GM23248 (cell line): ENCODE data around the gene DPYSL5. TPM values are rescaled to one million over a fixed set of nuclear protein-coding genes. Genes with fewer than 3 reads are reported as not detected.
"Not testable (repeated sequence)": the region's sequence is repeated elsewhere in the genome, so short reads cannot be mapped to it uniquely, and the experiment has no call there.

Source experiments
- DNase-seq: peaks from one replicate; pipeline ENCODE4 v3.0.0-alpha.2; 2015
- H2AFZ ChIP-seq: fragments of 200-600 bp; sonication (generic); 2 replicates; pipeline ENCODE4 v1.6.1; 2016; ENCODE audit warnings: antibody characterized with exemption
- H3F3A ChIP-seq: fragments of 200-600 bp; sonication (generic); 2 replicates; pipeline ENCODE4 v1.6.1; 2016; ENCODE audit warnings: mild to moderate bottlenecking, antibody characterized with exemption, mixed run types; ENCODE audit not compliant: insufficient read depth
- H3K27ac ChIP-seq: fragments of 200-600 bp; sonication (generic); 2 replicates; pipeline ENCODE4 v1.5.1; 2016; ENCODE audit warnings: mild to moderate bottlenecking
- H3K27me3 ChIP-seq: fragments of 200-600 bp; sonication (generic); replicated peaks from 2 replicates; pipeline ENCODE4 v1.6.1; 2016; ENCODE audit warnings: mild to moderate bottlenecking; ENCODE audit not compliant: insufficient read depth
- H3K36me3 ChIP-seq: fragments of 200-600 bp; sonication (generic); 2 replicates; pipeline ENCODE4 v1.6.1; 2016; ENCODE audit warnings: low read depth, mild to moderate bottlenecking
- H3K4me1 ChIP-seq: fragments of 200-600 bp; sonication (generic); 2 replicates; pipeline ENCODE4 v1.6.1; 2016; ENCODE audit warnings: mild to moderate bottlenecking; ENCODE audit not compliant: insufficient read depth
- H3K4me2 ChIP-seq: fragments of 200-600 bp; sonication (generic); one replicate; pipeline ENCODE4 v1.6.1; 2016; ENCODE audit warnings: mild to moderate bottlenecking; ENCODE audit not compliant: unreplicated experiment
- H3K4me3 ChIP-seq: fragments of 200-600 bp; sonication (generic); 2 replicates; pipeline ENCODE4 v1.5.1; 2016; ENCODE audit warnings: mild to moderate bottlenecking
- H3K79me2 ChIP-seq: fragments of 200-600 bp; sonication (generic); 2 replicates; pipeline ENCODE4 v1.6.1; 2016; ENCODE audit warnings: mild to moderate bottlenecking; ENCODE audit not compliant: insufficient read depth
- H3K9ac ChIP-seq: fragments of 200-600 bp; sonication (generic); 2 replicates; pipeline ENCODE4 v1.6.1; 2016; ENCODE audit warnings: mild to moderate bottlenecking
- H3K9me2 ChIP-seq: fragments of 200-600 bp; sonication (generic); 2 replicates; pipeline ENCODE4 v1.6.1; 2016; ENCODE audit warnings: mixed run types, mild to moderate bottlenecking, moderate library complexity; ENCODE audit not compliant: insufficient read depth
- H3K9me3 ChIP-seq: fragments of 200-600 bp; sonication (generic); one replicate; pipeline ENCODE4 v1.6.1; 2017; ENCODE audit warnings: low read depth
- H4K20me1 ChIP-seq: fragments of 200-600 bp; sonication (generic); 2 replicates; pipeline ENCODE4 v1.6.0; 2016; ENCODE audit not compliant: insufficient read depth
- EZH2 ChIP-seq: fragments of 200-600 bp; sonication (generic); IDR thresholded peaks from 2 replicates; pipeline ENCODE4 v1.6.1; 2018; ENCODE audit warnings: antibody characterized with exemption, mild to moderate bottlenecking; ENCODE audit not compliant: insufficient read depth, poor library complexity, severe bottlenecking
- EZH2phosphoT487 ChIP-seq: fragments of 200-600 bp; sonication (generic); IDR thresholded peaks from 2 replicates; pipeline ENCODE4 v1.6.1; 2018; ENCODE audit warnings: antibody characterized with exemption, moderate library complexity, mild to moderate bottlenecking, low read depth; ENCODE audit not compliant: insufficient read depth
- WGBS, 2 experiments: methylation state at CpG; one replicate each; pipeline ENCODE4 v1.1.6; 2015 to 2017; ENCODE audit warnings: low lambda C conversion rate in 2 of 2, low coverage in 1 of 2; ENCODE audit errors: missing lambda C conversion rate in 2 of 2; 5-methylcytosine and 5-hydroxymethylcytosine counted together
- in situ Hi-C: fragments of 300-500 bp; cut with MboI; formaldehyde crosslinking; loops from 2 replicates; pipeline ENCODE4 v1.15.0; 2020
- polyA plus RNA-seq: library from polyadenylated mRNA; unstranded; fragments of >200 nt; fragmentation: Nextera tagmentation; extraction: Ambion mirVana; gene quantifications from 2 replicates; pipeline ENCODE4 v1.2.1, GENCODE V29; 2016
- total RNA-seq: library from RNA; depleted of rRNA; stranded (reverse); fragments of >200 nt; shearing (Covaris generic); gene quantifications from 2 replicates; pipeline ENCODE4 v1.2.3, GENCODE V29; 2014

Gene DPYSL5
- total and polyA plus RNA-seq, 2 experiments from 2014 or later: not detected

GRCh38 chr2:26876260-26876659, 28.3 kb downstream of the DPYSL5 start:
- in situ Hi-C loops: no loop called here
- no peak for DNase-seq

GRCh38 chr2:26877276-26877675, 29.3 kb downstream of the DPYSL5 start:
- Histone ChIP-seq H3K9me2 (no peaks in the 10 kb centered on the region), H3K9ac (no peak overlapping the region)
- no peak for DNase-seq

More at GRCh38 chr2:26876260-26876659, 28.3 kb downstream of the DPYSL5 start:
- Histone ChIP-seq H3F3A (no peaks in the 10 kb centered on the region), H3K4me3 (no peak overlapping the region), H3K4me1 (no peaks in the 10 kb centered on the region), H2AFZ (no peak overlapping the region), H4K20me1 (no peaks in the 10 kb centered on the region), H3K9me2 (no peaks in the 10 kb centered on the region), H3K36me3 (no peaks in the 10 kb centered on the region), H3K27me3 (peaks cover 47% of the 10 kb centered on the region), H3K27ac (no peak overlapping the region), H3K79me2 (no peaks in the 10 kb centered on the region), H3K4me2 (no peak overlapping the region), H3K9ac (no peak overlapping the region), H3K9me3 (no peaks in the 10 kb centered on the region)
- TF ChIP-seq EZH2phosphoT487: no peak
- TF ChIP-seq EZH2: no peak
- 56 to 61% methylated on average over 7 of the region's 7 CpGs for WGBS, 2 experiments

GRCh38 chr2:26880161-26880560, 32.2 kb downstream of the DPYSL5 start:
- H3K9me2 ChIP-seq: no peaks in the 10 kb centered on the region
- no peaks in the 10 kb centered on the region for H3K79me2 ChIP-seq
- H3K9ac ChIP-seq: no peak overlapping the region
- 25 to 53% methylated on average over 2 of the region's 2 CpGs for WGBS, 2 experiments
- in situ Hi-C loops: no loop called here
- no peaks in the 10 kb centered on the region for H3K4me1 ChIP-seq
- no peak overlapping the region for H3K4me2 ChIP-seq
- no peak overlapping the region for H3K27ac ChIP-seq
- no peak for DNase-seq
- H3K27me3 ChIP-seq: peaks cover 62% of the 10 kb centered on the region
- no peaks in the 10 kb centered on the region for H3K36me3 ChIP-seq
- H3K4me3 ChIP-seq: no peak overlapping the region
- no peak overlapping the region for H2AFZ ChIP-seq
- TF ChIP-seq EZH2phosphoT487 (no peak), EZH2 (no peak)
- H3K9me3 ChIP-seq: no peaks in the 10 kb centered on the region
- H3F3A ChIP-seq: no peaks in the 10 kb centered on the region
- H4K20me1 ChIP-seq: no peaks in the 10 kb centered on the region

More at GRCh38 chr2:26877276-26877675, 29.3 kb downstream of the DPYSL5 start:
- Histone ChIP-seq H3K4me1 (no peaks in the 10 kb centered on the region), H3K4me3 (no peak overlapping the region), H3K27me3 (peaks cover 40% of the 10 kb centered on the region), H3K36me3 (no peaks in the 10 kb centered on the region), H3K27ac (no peak overlapping the region), H4K20me1 (no peaks in the 10 kb centered on the region), H2AFZ (no peak overlapping the region), H3K79me2 (no peaks in the 10 kb centered on the region), H3K9me3 (no peaks in the 10 kb centered on the region), H3F3A (no peaks in the 10 kb centered on the region), H3K4me2 (no peak overlapping the region)
- in situ Hi-C loops: no loop called here
- WGBS, 2 experiments: 48 to 54% methylated on average over 2 of the region's 2 CpGs
- TF ChIP-seq EZH2 (no peak), EZH2phosphoT487 (no peak)

GRCh38 chr2:26880910-26881435, 33.0 kb downstream of the DPYSL5 start:
- Histone ChIP-seq H3K36me3 (no peaks in the 10 kb centered on the region), H3K9me2 (no peaks in the 10 kb centered on the region), H3K27me3 (peaks cover 70% of the 10 kb centered on the region), H3K9me3 (no peaks in the 10 kb centered on the region), H3K4me1 (no peaks in the 10 kb centered on the region), H3K27ac (no peak overlapping the region), H3K9ac (no peak overlapping the region), H2AFZ (no peak overlapping the region), H3K4me2 (no peak overlapping the region), H4K20me1 (no peaks in the 10 kb centered on the region), H3K79me2 (no peaks in the 10 kb centered on the region), H3F3A (no peaks in the 10 kb centered on the region), H3K4me3 (no peak overlapping the region)
- 43 to 47% methylated on average over 10 of the region's 10 CpGs for WGBS, 2 experiments
- in situ Hi-C loops: no loop called here
- DNase-seq: no peak
- TF ChIP-seq EZH2phosphoT487 (no peak), EZH2 (no peak)

- WGBS, 2 experiments: 43 to 44% methylated on average over 3 of the region's 3 CpGs
- H3K27me3 ChIP-seq: peaks cover 80% of the 10 kb centered on the region
- in situ Hi-C loops: not testable (repeated sequence)
These were observed 34.3 kb downstream of the DPYSL5 start for GRCh38 chr2:26882220-26882619.

More at GRCh38 chr2:26882220-26882619, 34.3 kb downstream of the DPYSL5 start:
- not testable (repeated sequence) for H3K36me3 ChIP-seq, H3K9ac ChIP-seq, H3K9me2 ChIP-seq, H3K4me1 ChIP-seq, H4K20me1 ChIP-seq, H3K79me2 ChIP-seq, H3K4me3 ChIP-seq, H3F3A ChIP-seq, H2AFZ ChIP-seq, H3K9me3 ChIP-seq, DNase-seq, H3K27ac ChIP-seq, H3K4me2 ChIP-seq
